B cell (primary cell): Measurements from ENCODE around the gene TCP11L2.
"Not testable (repeated sequence)": the region's sequence is repeated elsewhere in the genome, so short reads cannot be mapped to it uniquely, and the experiment has no call there.

Experiments
- CTCF ChIP-seq: fragments of 200-600 bp; IDR thresholded peaks from one replicate; pipeline ENCODE4 v1.8.0; 2022; ENCODE audit warnings: antibody characterized with exemption, mild to moderate bottlenecking
- EZH2 ChIP-seq: IDR thresholded peaks from 2 replicates; pipeline ENCODE4 v1.6.1; 2012; ENCODE audit warnings: borderline replicate concordance, low read depth, mild to moderate bottlenecking, moderate library complexity, low read length; ENCODE audit not compliant: insufficient read depth, poor library complexity, severe bottlenecking

- not testable (repeated sequence) for TF ChIP-seq EZH2, CTCF
Observed at GRCh38 chr12:106381866-106382265, 79.3 kb downstream of the TCP11L2 start.
